SK-N-SH (cell line): ENCODE measurements around the gene MRPL2.

ENCODE experiments used
- CTCF ChIP-seq: fragments of 200-600 bp; sonication (generic); IDR thresholded peaks from 2 replicates; pipeline ENCODE4 v1.6.1; 2017; ENCODE audit warnings: antibody characterized with exemption, mild to moderate bottlenecking, moderate library complexity
- EP300 ChIP-seq, 2 experiments: IDR thresholded peaks; 2 replicates each; pipeline versions ENCODE4 v1.4.0 to v1.6.1; 2012; ENCODE audit warnings: borderline replicate concordance in 1 of 2, low read depth in 1 of 2, low read length in 1 of 2
- FOSL2 ChIP-seq: IDR thresholded peaks from 2 replicates; pipeline ENCODE4 v1.4.0; 2012; ENCODE audit warnings: low read depth, mild to moderate bottlenecking, moderate library complexity, borderline replicate concordance
- FOXM1 ChIP-seq: IDR thresholded peaks from 2 replicates; pipeline ENCODE4 v1.4.0; 2012; ENCODE audit warnings: low read depth, mild to moderate bottlenecking
- GABPA ChIP-seq: IDR thresholded peaks from 2 replicates; pipeline ENCODE4 v1.4.0; 2012; ENCODE audit warnings: low read depth, mild to moderate bottlenecking
- GATA2 ChIP-seq: sonication (generic); formaldehyde crosslinking; IDR thresholded peaks from 2 replicates; pipeline ENCODE4 v1.5.0; 2020; ENCODE audit warnings: mild to moderate bottlenecking, missing genetic modification reagents
- RAD21 ChIP-seq: IDR thresholded peaks from 2 replicates; pipeline ENCODE4 v1.6.1; 2012; ENCODE audit warnings: mild to moderate bottlenecking, low read length
- RFX5 ChIP-seq: IDR thresholded peaks from 2 replicates; pipeline ENCODE4 v1.6.1; 2012; ENCODE audit warnings: mild to moderate bottlenecking, improper control_type of control experiment, low read length
- SMC3 ChIP-seq: IDR thresholded peaks from 2 replicates; pipeline ENCODE4 v1.6.1; 2012; ENCODE audit warnings: low read depth, low read length, improper control_type of control experiment
- USF1 ChIP-seq: IDR thresholded peaks from 2 replicates; pipeline ENCODE4 v1.4.0; 2012; ENCODE audit warnings: low read depth, borderline replicate concordance
- YY1 ChIP-seq: IDR thresholded peaks from 2 replicates; pipeline ENCODE4 v1.4.0; 2012; ENCODE audit warnings: low read depth, mild to moderate bottlenecking

GRCh38 chr6:43014434-43014909 is 44.8 kb downstream of the MRPL2 start:
- TF ChIP-seq CTCF (no peak), RFX5 (no peak), GABPA (no peak), SMC3 (no peak), YY1 (no peak), USF1 (no peak), FOSL2 (no peak), RAD21 (no peak), FOXM1 (no peak), GATA2 (CRISPR knock-in tag) (no peak), EP300 (IDR thresholded peaks at IDR 0.05; ENCODE audit: borderline replicate concordance in 1 of 2, low read depth in 1 of 2, low read length in 1 of 2) (no peak)
